GM21717 (cell line): ENCODE data around the gene TDRKH.
A peak's percentile ranks its signal among the peaks of the same experiment; 100 is the strongest.

ENCODE experiments used
- ATAC-seq: cut with Tn5 transposase; IDR thresholded peaks from one replicate; pipeline ENCODE4 v1.9.1; 2021; ENCODE audit warnings: mild to moderate bottlenecking, moderate library complexity; ENCODE audit not compliant: unreplicated experiment

The TDRKH gene

GRCh38 chr1:151790071-151790939 is at the start of gene TDRKH:
Gene TDRKH (minus strand): TSS chr1:151790500. CDS start chr1:151783022, 7,478 bp downstream.
- ATAC-seq = peak; percentile 93

GRCh38 chr1:151839457-151840403 is 49.4 kb upstream of the TDRKH start, which contains the start of gene C2CD4D:
Gene C2CD4D (minus strand): TSS chr1:151839820. CDS start chr1:151838989, 831 bp downstream.
- ATAC-seq = no peak

DNA sequence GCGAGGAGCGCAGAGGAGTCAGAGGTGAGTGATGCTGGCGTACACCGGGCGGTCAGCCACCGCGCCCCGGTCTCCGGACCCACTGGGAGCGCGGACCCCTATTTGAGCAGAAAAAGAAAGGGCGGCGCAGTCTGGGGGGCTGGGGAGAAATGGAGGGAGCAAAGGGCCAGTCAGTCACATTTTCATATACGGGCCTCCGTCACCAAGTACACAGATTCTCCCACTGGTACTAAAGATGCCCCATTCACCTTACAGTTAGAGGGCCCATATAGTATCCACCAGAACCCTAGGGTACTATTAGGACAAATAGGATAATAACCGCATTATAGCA is 48.7 kb upstream of the TDRKH start:
- no peak for ATAC-seq

DNA sequence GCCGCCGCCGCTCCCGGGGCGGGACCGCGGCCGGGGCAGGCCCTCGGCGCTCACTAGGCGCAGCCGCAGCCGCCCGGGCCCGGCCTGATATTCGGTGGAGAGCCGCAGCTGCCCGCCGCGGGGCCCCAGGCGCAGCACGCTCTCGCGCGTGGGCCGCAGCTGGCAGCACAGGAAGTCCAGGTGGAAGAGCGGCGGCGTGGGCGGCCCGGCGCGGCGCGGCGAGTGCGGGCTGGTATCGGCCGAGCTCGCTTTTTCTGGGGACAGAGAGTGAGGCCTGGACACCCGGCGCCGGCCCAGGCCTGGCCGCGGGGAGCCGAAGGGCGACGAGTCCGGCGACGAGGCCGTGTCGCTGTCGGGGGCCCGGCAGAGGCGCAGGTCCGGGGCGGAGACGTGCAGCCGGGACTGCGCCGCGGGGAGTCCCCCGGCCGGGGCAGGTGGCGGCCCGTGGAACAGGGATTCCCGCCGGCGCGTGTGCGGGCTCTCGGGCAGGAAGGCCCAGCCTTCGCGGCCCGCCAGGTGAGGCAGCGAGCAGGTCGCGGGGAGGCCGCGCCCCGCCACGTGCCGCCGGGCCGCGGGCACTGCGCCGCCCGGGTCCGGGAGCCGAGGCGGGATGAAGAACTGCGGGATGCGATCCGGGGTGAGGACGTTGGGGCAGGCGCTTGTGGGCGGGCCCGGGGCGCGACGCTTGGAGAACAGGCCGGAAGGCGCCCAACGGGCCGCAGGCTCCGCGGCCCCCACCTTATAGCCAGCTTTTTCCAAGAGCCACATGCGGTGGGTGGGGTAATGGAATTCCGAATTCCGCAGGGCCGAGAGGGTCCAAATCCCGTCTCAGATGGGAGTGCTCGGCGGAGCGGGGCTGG is 48.2 kb upstream of the TDRKH start:
- no peak for ATAC-seq

DNA sequence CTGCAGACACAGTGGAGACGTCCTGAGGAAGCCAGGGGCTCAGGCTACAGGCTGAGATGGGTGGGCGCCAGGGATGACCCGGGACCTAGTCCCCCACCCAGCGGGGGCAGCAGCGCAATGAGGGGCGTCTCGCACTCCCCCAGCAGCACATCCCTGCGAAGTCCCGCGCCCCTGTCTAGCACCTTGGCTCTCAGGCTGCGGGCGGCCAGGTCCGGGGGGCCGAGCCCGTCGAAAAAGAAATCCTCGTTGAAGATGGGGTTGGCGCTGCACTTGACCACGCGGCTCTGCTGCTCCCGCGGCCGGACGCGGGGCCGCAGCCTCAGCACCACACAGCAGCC is 47.6 kb upstream of the TDRKH start:
- ATAC-seq = no peak

DNA sequence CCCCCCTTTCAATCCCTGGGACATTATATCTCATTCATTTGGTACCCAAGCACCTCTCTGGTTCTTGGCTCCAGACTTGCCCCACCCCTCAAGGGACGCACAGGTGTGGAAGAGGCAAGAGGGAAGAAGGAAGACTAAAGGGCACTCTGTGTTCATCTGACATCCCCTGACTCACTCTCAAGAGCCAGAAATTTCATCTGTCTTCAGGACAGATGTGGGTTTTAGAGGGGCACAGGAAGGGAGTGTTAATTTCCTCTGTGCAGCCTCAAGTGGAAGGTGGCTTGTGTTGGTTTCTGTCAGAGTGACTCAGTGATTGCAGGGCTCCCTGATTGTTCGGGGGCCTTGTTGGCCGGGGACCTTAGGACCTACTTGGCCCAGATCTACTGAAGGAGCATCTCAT is 46.9 kb upstream of the TDRKH start:
- ATAC-seq = no peak

GRCh38 chr1:151835596-151835995 is 45.3 kb upstream of the TDRKH start:
- no peak for ATAC-seq

GRCh38 chr1:151834239-151834638 is 43.9 kb upstream of the TDRKH start:
- ATAC-seq = no peak

GRCh38 chr1:151833172-151833900 is 43.0 kb upstream of the TDRKH start:
- no peak for ATAC-seq

GRCh38 chr1:151832318-151832980 is 42.1 kb upstream of the TDRKH start:
- no peak for ATAC-seq

GRCh38 chr1:151831605-151832004 is 41.3 kb upstream of the TDRKH start, which contains the start of gene RORC:
Gene RORC (minus strand): TSS chr1:151831802. CDS start chr1:151831764, 38 bp downstream.
- no peak for ATAC-seq

DNA sequence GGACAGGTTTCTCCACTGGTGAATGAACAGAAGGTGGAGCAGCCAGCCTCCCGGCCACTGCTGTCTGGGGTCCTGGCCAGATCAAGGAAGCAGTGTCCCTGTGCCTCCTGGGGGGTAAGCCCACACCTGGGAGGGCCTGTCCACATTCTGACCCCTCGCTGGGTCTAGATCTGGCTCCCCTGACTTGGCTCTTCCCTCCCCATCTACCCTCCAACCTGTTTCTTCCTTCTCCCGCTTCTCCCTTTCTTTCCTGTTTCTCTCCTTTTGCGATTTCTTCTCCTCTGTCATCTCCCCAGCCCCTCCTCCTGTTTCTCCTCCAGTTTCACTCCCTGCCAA is 40.9 kb upstream of the TDRKH start:
- ATAC-seq = no peak

DNA sequence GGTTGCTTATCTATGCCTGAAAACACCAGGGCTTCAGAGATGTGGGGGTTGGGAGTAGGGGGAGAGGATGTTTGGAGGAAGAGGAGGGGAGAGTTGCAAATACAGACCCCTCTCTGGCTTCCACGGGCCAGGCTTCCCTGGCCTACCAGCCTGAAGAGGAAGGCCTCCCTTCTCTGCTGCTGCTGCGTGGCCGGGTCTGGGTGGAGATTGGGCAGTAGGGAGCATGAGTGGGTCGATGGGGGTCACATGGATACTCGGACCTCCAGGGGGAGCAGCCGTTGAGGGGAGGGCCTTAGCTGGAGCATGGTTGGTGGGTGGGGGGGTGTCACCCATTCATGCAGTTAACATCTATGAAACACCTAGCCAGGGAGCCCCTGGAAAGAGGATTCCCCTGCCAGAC is 39.8 kb upstream of the TDRKH start:
- ATAC-seq = no peak

GRCh38 chr1:151829352-151830046 is 39.2 kb upstream of the TDRKH start:
- ATAC-seq = no peak

- ATAC-seq = no peak
Measured at GRCh38 chr1:151828921-151829320, 38.6 kb upstream of the TDRKH start.

DNA sequence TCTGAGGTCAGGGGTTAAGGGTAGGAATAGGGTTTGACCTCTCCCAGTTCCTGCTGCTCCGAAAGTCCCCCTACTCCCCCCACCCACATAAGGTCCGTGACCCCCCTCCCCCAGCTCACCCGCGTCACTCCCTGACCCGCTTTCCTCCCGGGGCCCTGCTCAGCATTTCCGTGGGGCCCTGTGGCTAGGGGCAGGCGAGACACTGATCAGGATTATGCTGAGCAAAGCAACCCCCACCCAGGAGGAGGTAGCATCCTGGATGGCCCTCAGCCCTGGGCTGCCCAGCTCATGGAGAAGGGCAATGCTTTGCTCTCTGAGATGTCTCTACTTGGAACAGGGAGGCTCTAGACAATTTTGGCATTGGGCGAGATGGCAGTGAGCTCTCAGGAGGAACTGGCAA is 37.6 kb upstream of the TDRKH start:
- no peak for ATAC-seq

DNA sequence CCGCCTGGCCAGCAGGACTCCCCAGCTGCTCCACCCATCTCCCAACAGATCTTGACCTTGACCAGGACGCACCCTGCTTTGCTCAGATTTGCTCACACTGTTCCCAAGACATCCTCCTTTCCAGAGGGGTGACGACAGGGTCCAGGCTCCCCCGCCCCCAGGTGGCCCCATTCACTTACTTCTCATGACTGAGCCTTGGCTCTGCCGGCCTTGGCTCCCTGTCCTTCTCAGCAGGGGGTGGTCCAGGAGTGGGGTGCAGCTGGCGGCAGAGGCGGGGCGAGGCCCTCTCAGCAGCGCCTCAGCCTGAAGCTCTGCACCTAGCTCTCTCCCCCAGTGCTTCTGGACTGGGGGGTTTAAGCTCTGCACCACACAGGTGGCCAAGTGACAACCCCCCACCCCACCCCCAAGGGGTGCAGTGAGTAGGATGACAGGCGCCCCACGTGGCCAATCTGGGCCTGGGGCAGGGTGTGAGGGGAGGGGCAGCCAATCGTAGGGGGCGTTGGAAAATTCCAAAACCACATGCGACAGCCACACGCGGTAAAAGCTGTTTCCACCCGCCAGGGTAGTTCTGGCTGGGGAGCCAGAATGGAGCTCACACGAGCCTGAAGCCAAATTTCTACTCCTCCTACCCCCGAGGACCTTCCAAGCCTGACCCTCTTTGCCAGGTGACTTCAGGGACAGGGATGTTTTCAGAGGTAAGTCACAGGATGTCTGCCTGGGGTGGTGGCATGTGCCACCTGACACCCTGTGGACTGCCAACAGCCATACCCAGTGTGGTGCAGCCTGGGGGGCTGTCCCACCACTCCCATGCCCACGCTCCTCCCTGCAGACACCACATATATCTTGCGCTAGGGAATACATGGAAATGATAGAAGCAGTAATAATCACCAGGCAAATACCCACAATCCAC is 35.7 kb upstream of the TDRKH start:
- ATAC-seq = no peak

- ATAC-seq = no peak
Measured at GRCh38 chr1:151825204-151825603, 34.9 kb upstream of the TDRKH start.
